HCT116 (cell line): Measurements from ENCODE around the gene LIMD2. TPM values are rescaled to one million over a fixed set of nuclear protein-coding genes. Genes with fewer than 3 reads are reported as not detected.

ENCODE experiments used
- ATAC-seq: fragments of 200-7000 bp; cut with Tn5 transposase; 2 replicates; pipeline ENCODE4 v1.9.1; 2020; ENCODE audit warnings: mild to moderate bottlenecking, moderate library complexity
- BruUV-seq: library from RNA; stranded (reverse); fragments of 400-500 nt; replicated peaks from 2 replicates; lab custom pipeline; 2021; lab: Mats Ljungman, UMichigan
- CTCF ChIA-PET: fragments of 300-600 bp; sonication (Branson Sonifier 250); formaldehyde crosslinking; loops from one replicate; lab custom pipeline; 2021; ENCODE audit warnings: antibody characterized with exemption; lab: Charles Lee
- POLR2A ChIA-PET: fragments of 300-600, 350-600 bp; sonication (Branson Sonifier 250); formaldehyde crosslinking; loops from one replicate; lab custom pipeline; 2021; ENCODE audit warnings: antibody characterized with exemption; lab: Charles Lee
- RAD21 ChIA-PET, 2 experiments: fragments of 300-600 bp; sonication (Branson Sonifier 250); formaldehyde crosslinking; loops; one replicate each; lab custom pipeline; 2023; ENCODE audit warnings: low total read pairs in 2 of 2; ENCODE audit not compliant: uncharacterized antibody in 2 of 2, unreplicated experiment in 2 of 2, low non-redundant PET in 1 of 2; lab: Charles Lee
- DNase-seq: peaks from one replicate; pipeline ENCODE4 v3.0.0-alpha.2; 2010; ENCODE audit warnings: low read depth, low spot score
- H2AFZ ChIP-seq: fragments of 200-600 bp; shearing (Covaris generic), sonication (generic); 2 replicates; pipeline ENCODE4 v1.6.1; 2017; ENCODE audit warnings: low read depth, mixed run types, mixed read lengths, antibody characterized with exemption, low read length; ENCODE audit not compliant: poor library complexity, severe bottlenecking
- H3K27ac ChIP-seq: 2 replicates; pipeline ENCODE4 v1.5.1; 2012; ENCODE audit warnings: low read depth, low read length
- H3K27me3 ChIP-seq: fragments of 200-600 bp; sonication (generic); 2 replicates; pipeline ENCODE4 v1.6.1; 2016; ENCODE audit warnings: mixed run types, low read length, mixed read lengths; ENCODE audit not compliant: insufficient read depth
- H3K36me3 ChIP-seq, 2 experiments: fragments of 200-500 bp in 1 of 2; fragments of 200-600 bp in 1 of 2; sonication (Bioruptor generic) in 1 of 2; sonication (generic) in 1 of 2; 2 replicates each; pipeline versions ENCODE4 v1.5.1 to v1.6.1; 2014 to 2016; ENCODE audit warnings: low read length in 2 of 2, inconsistent platforms in 1 of 2, mixed read lengths in 1 of 2, mixed run types in 1 of 2; ENCODE audit not compliant: insufficient read depth in 2 of 2, control insufficient read depth in 1 of 2
- H3K4me1 ChIP-seq, 2 experiments: fragments of 200-600 bp in 1 of 2; sonication (generic) in 1 of 2; 2 replicates each; pipeline versions ENCODE4 v1.5.1 to v1.6.1; 2012 to 2017; ENCODE audit warnings: low read length in 2 of 2, inconsistent platforms in 1 of 2, mild to moderate bottlenecking in 1 of 2, mixed read lengths in 1 of 2, mixed run types in 1 of 2, moderate library complexity in 1 of 2; ENCODE audit not compliant: insufficient read depth in 2 of 2, control insufficient read depth in 1 of 2
- H3K4me2 ChIP-seq: fragments of 200-600 bp; sonication (generic); 2 replicates; pipeline ENCODE4 v1.6.1; 2017; ENCODE audit warnings: mixed run types, low read length, mixed read lengths
- H3K4me3 ChIP-seq, 2 experiments: fragments of 200-600 bp in 1 of 2; sonication (generic) in 1 of 2; replicated peaks in 1 of 2; 2 replicates each; pipeline ENCODE4 v1.5.1; 2011 to 2016; ENCODE audit warnings: low read length in 2 of 2, control low read depth in 1 of 2, low read depth in 1 of 2, mild to moderate bottlenecking in 1 of 2, mixed read lengths in 1 of 2, mixed run types in 1 of 2
- H3K79me2 ChIP-seq: fragments of 200-600 bp; sonication (generic); 2 replicates; pipeline ENCODE4 v1.6.1; 2017; ENCODE audit warnings: mild to moderate bottlenecking, mixed run types, low read length, moderate library complexity, mixed read lengths; ENCODE audit not compliant: insufficient read depth
- H3K9ac ChIP-seq: fragments of 200-600 bp; sonication (generic); 2 replicates; pipeline ENCODE4 v1.6.1; 2016; ENCODE audit warnings: low read length, mixed read lengths
- H3K9me2 ChIP-seq: fragments of 200-600 bp; sonication (generic), shearing (Covaris generic); 2 replicates; pipeline ENCODE4 v1.6.1; 2017; ENCODE audit warnings: mixed run types, mild to moderate bottlenecking, moderate library complexity; ENCODE audit not compliant: insufficient read depth
- H3K9me3 ChIP-seq, 2 experiments: fragments of 200-500 bp in 1 of 2; fragments of 200-600 bp in 1 of 2; sonication (Bioruptor generic) in 1 of 2; sonication (generic) in 1 of 2; 2 replicates each; pipeline ENCODE4 v1.6.1; 2014 to 2017; ENCODE audit warnings: low read length in 2 of 2, mixed read lengths in 2 of 2, inconsistent platforms in 1 of 2, low read depth in 1 of 2, mild to moderate bottlenecking in 1 of 2, mixed run types in 1 of 2, moderate library complexity in 1 of 2; ENCODE audit not compliant: control insufficient read depth in 1 of 2, insufficient read depth in 1 of 2
- H4K20me1 ChIP-seq: fragments of 200-600 bp; sonication (generic), shearing (Covaris generic); 2 replicates; pipeline ENCODE4 v1.6.1; 2017; ENCODE audit warnings: mixed run types, mild to moderate bottlenecking, moderate library complexity; ENCODE audit not compliant: insufficient read depth
- CEBPB ChIP-seq: IDR thresholded peaks from 2 replicates; pipeline ENCODE4 v1.6.1; 2012; ENCODE audit warnings: low read depth
- ELF1 ChIP-seq: IDR thresholded peaks from 2 replicates; pipeline ENCODE4 v1.6.1; 2012; ENCODE audit warnings: low read depth, borderline replicate concordance
- EZH2 ChIP-seq: fragments of 200-600 bp; sonication (generic); IDR thresholded peaks from 2 replicates; pipeline ENCODE4 v1.6.1; 2017; ENCODE audit warnings: antibody characterized with exemption, mixed run types
- FOSL1 ChIP-seq: IDR thresholded peaks from 2 replicates; pipeline ENCODE4 v1.6.1; 2012; ENCODE audit warnings: low read depth
- POLR2A ChIP-seq: IDR thresholded peaks from 2 replicates; pipeline ENCODE4 v1.7.0; 2011; ENCODE audit warnings: borderline replicate concordance; ENCODE audit not compliant: insufficient read depth, insufficient read length; ENCODE audit errors: extremely low read depth
- POLR2AphosphoS5 ChIP-seq: IDR thresholded peaks from 2 replicates; pipeline ENCODE4 v1.6.1; 2011; ENCODE audit warnings: mild to moderate bottlenecking, low read depth, low read length, moderate library complexity
- RAD21 ChIP-seq: IDR thresholded peaks from 2 replicates; pipeline ENCODE4 v1.6.1; 2012; ENCODE audit warnings: low read depth, mild to moderate bottlenecking
- SIN3A ChIP-seq: IDR thresholded peaks from 2 replicates; pipeline ENCODE4 v1.6.1; 2012; ENCODE audit warnings: low read depth
- SP1 ChIP-seq: IDR thresholded peaks from 2 replicates; pipeline ENCODE4 v1.6.1; 2012; ENCODE audit warnings: low read depth
- TCF7L2 ChIP-seq: IDR thresholded peaks from 2 replicates; pipeline ENCODE4 v1.7.0; 2011; ENCODE audit warnings: borderline replicate concordance, inconsistent platforms; ENCODE audit not compliant: insufficient read depth, insufficient read length; ENCODE audit errors: extremely low read depth
- YY1 ChIP-seq: IDR thresholded peaks from 2 replicates; pipeline ENCODE4 v1.6.1; 2011; ENCODE audit warnings: low read length, low read depth, moderate library complexity, mild to moderate bottlenecking; ENCODE audit not compliant: insufficient replicate concordance; ENCODE audit errors: extremely low read depth
- ZFX ChIP-seq: fragments of 450-650 bp; IDR thresholded peaks from 2 replicates; pipeline ENCODE4 v1.6.1; 2017
- ZNF274 ChIP-seq: fragments of 200-500 bp; sonication (Bioruptor generic); IDR thresholded peaks from 2 replicates; pipeline ENCODE4 v1.6.1; 2014; ENCODE audit warnings: mild to moderate bottlenecking, low read depth, low read length, inconsistent platforms
- intact Hi-C: fragments of 100-400 bp; cut with micrococcal nuclease; formaldehyde crosslinking; loops from 2 replicates; pipeline ENCODE4 v1.10.0; 2022
- total RNA-seq: library from RNA; stranded (reverse); gene quantifications from one replicate; pipeline ENCODE4 v1.2.1, GENCODE V29; 2021; ENCODE audit not compliant: unreplicated experiment
- TF ChIP-seq, protein P1 (sequence below): IDR thresholded peaks from 2 replicates; pipeline ENCODE4 v1.6.1; 2011; ENCODE audit warnings: mild to moderate bottlenecking, low read length, moderate library complexity; ENCODE audit not compliant: insufficient replicate concordance; ENCODE audit errors: extremely low read depth
- TF ChIP-seq, protein P2 (sequence below), 3 experiments: fragments of 200-600 bp in 1 of 3; sonication (generic) in 1 of 3; IDR thresholded peaks in 2 of 3; conservative IDR thresholded peaks in 1 of 3; 2 replicates each; pipeline ENCODE4 v1.5.1; 2012 to 2017; ENCODE audit warnings: low read depth in 2 of 3, low read length in 2 of 3, antibody characterized with exemption in 1 of 3, borderline replicate concordance in 1 of 3, control low read depth in 1 of 3, mild to moderate bottlenecking in 1 of 3, mixed read lengths in 1 of 3, mixed run types in 1 of 3, moderate library complexity in 1 of 3; ENCODE audit not compliant: insufficient read depth in 1 of 3
- TF ChIP-seq, protein P3 (sequence below): IDR thresholded peaks from 2 replicates; pipeline ENCODE4 v1.6.1; 2012; ENCODE audit warnings: low read depth

LIMD2 gene
- total RNA-seq, 1 experiment from 2014 or later = 8.4 TPM

DNA sequence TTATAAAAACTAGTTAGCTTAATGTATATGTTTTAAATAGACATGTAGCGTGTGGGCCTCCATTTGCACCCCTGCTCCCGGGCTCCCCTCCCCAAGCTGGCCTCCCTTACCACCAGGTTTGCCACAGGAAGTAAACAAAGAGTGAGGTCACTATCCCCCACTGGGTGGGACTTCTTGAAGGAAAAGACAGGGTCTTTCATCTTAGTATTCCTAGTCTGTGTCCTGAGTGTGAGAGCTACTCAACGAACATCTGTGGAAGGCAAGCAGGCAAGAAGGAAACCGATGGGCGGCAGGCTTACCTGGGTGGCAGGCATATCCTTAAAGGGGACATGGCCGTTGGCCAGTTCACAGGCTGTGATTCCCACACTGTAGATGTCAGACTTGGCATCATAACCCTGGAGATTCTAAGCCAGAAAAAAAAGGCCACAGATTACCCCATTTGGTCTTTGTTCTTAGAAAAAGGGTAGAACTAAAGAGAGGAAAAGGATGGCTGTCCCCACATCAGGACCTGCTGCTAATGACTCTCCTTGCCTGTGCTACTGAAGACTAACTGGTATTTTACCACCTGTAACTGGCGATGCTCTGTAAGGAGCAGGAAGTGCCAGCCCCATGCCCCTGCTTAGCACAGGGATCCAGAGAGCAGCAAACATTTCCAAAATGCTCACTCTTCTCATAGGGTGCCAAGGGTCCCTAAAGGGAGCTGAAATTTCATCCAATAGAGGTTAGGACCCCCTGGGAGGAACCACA is 6.6 kb upstream of the LIMD2 start:
- Histone ChIP-seq H3K79me2 (no peaks in the 10 kb centered on the region), H3K4me2 (no peak overlapping the region), H3K9me3 (no peaks in the 10 kb centered on the region), H2AFZ (no peak overlapping the region)
- RAD21 ChIA-PET = no interaction called here
- no peak for DNase-seq
- POLR2A ChIA-PET = no interaction called here
- CTCF ChIA-PET = no interaction called here
- intact Hi-C loops = no loop called here
- TF ChIP-seq, protein P1, sequence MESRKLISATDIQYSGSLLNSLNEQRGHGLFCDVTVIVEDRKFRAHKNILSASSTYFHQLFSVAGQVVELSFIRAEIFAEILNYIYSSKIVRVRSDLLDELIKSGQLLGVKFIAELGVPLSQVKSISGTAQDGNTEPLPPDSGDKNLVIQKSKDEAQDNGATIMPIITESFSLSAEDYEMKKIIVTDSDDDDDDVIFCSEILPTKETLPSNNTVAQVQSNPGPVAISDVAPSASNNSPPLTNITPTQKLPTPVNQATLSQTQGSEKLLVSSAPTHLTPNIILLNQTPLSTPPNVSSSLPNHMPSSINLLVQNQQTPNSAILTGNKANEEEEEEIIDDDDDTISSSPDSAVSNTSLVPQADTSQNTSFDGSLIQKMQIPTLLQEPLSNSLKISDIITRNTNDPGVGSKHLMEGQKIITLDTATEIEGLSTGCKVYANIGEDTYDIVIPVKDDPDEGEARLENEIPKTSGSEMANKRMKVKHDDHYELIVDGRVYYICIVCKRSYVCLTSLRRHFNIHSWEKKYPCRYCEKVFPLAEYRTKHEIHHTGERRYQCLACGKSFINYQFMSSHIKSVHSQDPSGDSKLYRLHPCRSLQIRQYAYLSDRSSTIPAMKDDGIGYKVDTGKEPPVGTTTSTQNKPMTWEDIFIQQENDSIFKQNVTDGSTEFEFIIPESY = no peak
- TF ChIP-seq SP1 = no peak
- no peak for TF ChIP-seq SIN3A
- no peak for TF ChIP-seq FOSL1
- TF ChIP-seq, protein P2, sequence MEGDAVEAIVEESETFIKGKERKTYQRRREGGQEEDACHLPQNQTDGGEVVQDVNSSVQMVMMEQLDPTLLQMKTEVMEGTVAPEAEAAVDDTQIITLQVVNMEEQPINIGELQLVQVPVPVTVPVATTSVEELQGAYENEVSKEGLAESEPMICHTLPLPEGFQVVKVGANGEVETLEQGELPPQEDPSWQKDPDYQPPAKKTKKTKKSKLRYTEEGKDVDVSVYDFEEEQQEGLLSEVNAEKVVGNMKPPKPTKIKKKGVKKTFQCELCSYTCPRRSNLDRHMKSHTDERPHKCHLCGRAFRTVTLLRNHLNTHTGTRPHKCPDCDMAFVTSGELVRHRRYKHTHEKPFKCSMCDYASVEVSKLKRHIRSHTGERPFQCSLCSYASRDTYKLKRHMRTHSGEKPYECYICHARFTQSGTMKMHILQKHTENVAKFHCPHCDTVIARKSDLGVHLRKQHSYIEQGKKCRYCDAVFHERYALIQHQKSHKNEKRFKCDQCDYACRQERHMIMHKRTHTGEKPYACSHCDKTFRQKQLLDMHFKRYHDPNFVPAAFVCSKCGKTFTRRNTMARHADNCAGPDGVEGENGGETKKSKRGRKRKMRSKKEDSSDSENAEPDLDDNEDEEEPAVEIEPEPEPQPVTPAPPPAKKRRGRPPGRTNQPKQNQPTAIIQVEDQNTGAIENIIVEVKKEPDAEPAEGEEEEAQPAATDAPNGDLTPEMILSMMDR (IDR thresholded peaks at IDR 0.05 in 2 of 3, conservative IDR thresholded peaks at IDR 0.05 in 1 of 3; ENCODE audit: borderline replicate concordance in 1 of 3, insufficient read depth in 1 of 3, low read depth in 2 of 3, low read length in 2 of 3) = no peak
- no peak for TF ChIP-seq EZH2
- no peak for TF ChIP-seq ZNF274
- no peak for TF ChIP-seq RAD21
- no peak for TF ChIP-seq ZFX
- no peak for TF ChIP-seq YY1
- TF ChIP-seq, protein P3, sequence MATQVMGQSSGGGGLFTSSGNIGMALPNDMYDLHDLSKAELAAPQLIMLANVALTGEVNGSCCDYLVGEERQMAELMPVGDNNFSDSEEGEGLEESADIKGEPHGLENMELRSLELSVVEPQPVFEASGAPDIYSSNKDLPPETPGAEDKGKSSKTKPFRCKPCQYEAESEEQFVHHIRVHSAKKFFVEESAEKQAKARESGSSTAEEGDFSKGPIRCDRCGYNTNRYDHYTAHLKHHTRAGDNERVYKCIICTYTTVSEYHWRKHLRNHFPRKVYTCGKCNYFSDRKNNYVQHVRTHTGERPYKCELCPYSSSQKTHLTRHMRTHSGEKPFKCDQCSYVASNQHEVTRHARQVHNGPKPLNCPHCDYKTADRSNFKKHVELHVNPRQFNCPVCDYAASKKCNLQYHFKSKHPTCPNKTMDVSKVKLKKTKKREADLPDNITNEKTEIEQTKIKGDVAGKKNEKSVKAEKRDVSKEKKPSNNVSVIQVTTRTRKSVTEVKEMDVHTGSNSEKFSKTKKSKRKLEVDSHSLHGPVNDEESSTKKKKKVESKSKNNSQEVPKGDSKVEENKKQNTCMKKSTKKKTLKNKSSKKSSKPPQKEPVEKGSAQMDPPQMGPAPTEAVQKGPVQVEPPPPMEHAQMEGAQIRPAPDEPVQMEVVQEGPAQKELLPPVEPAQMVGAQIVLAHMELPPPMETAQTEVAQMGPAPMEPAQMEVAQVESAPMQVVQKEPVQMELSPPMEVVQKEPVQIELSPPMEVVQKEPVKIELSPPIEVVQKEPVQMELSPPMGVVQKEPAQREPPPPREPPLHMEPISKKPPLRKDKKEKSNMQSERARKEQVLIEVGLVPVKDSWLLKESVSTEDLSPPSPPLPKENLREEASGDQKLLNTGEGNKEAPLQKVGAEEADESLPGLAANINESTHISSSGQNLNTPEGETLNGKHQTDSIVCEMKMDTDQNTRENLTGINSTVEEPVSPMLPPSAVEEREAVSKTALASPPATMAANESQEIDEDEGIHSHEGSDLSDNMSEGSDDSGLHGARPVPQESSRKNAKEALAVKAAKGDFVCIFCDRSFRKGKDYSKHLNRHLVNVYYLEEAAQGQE = no peak
- TF ChIP-seq TCF7L2 = no peak
- no peak for TF ChIP-seq POLR2AphosphoS5
- no peak for TF ChIP-seq POLR2A
- TF ChIP-seq CEBPB = no peak
- TF ChIP-seq ELF1 = no peak
- TF ChIP-seq, all 23 proteins: peak for 0
- H3K4me1 ChIP-seq = peaks cover 5% of the 10 kb centered on the region in 2 experiments; a peak in 3 of 4 replicates
- BruUV-seq = no TSS peak
- peaks cover 0 to 11% of the 10 kb centered on the region in 2 experiments; a peak in 1 of 4 replicates for H3K36me3 ChIP-seq
- ATAC-seq = no peak
- no peaks in the 10 kb centered on the region for H3K9me2 ChIP-seq
- no peaks in the 10 kb centered on the region for H3K27me3 ChIP-seq
- no peak overlapping the region for H3K27ac ChIP-seq
- H3K4me3 ChIP-seq = no peak overlapping the region
- H4K20me1 ChIP-seq = no peaks in the 10 kb centered on the region
- H3K9ac ChIP-seq = no peak overlapping the region
